SKM-1 treated with dmso at 0.1 percent for 144 hours (cell line): ENCODE measurements around the gene VASP.

Experiments
- DNase-seq: peaks from one replicate; lab custom pipeline; 2025; ENCODE audit not compliant: unreplicated experiment; lab: John Stamatoyannopoulos, UW

The VASP gene

GRCh38 chr19:45547965-45548609, 40.8 kb downstream of the VASP start:
- no peak for DNase-seq

- DNase-seq = no peak
Observed at GRCh38 chr19:45553464-45553863, 46.2 kb downstream of the VASP start.

- DNase-seq = no peak
Observed at GRCh38 chr19:45554481-45554880, 47.2 kb downstream of the VASP start.

- no peak for DNase-seq
Observed at GRCh38 chr19:45556835-45557234, 49.6 kb downstream of the VASP start.

- peak; percentile 21 for DNase-seq
Observed at GRCh38 chr19:45558399-45558878, 51.2 kb downstream of the VASP start.

- DNase-seq = no peak
Observed at GRCh38 chr19:45560038-45560437, 52.8 kb downstream of the VASP start.

- no peak for DNase-seq
Observed at GRCh38 chr19:45560686-45561085, 53.4 kb downstream of the VASP start.

- DNase-seq = no peak
Observed at GRCh38 chr19:45564131-45564780, 57.0 kb downstream of the VASP start.

- DNase-seq = no peak
Observed at GRCh38 chr19:45567609-45568008, 60.3 kb downstream of the VASP start.

- DNase-seq = no peak
Observed at GRCh38 chr19:45568732-45569131, 61.5 kb downstream of the VASP start.

- no peak for DNase-seq
Observed at GRCh38 chr19:45569619-45570421, 62.5 kb downstream of the VASP start.

GRCh38 chr19:45571457-45572220, 64.4 kb downstream of the VASP start:
- no peak for DNase-seq

- no peak for DNase-seq
Observed at GRCh38 chr19:45574526-45574925, 67.2 kb downstream of the VASP start.

GRCh38 chr19:45575216-45575615, 67.9 kb downstream of the VASP start:
- no peak for DNase-seq
